GM15510 (cell line): ENCODE measurements around the gene DHRS13.

Experiments
- POLR2A ChIP-seq: IDR thresholded peaks from 3 replicates; pipeline ENCODE4 v1.6.1; 2011; ENCODE audit warnings: borderline replicate concordance; ENCODE audit not compliant: insufficient read length; ENCODE audit errors: extremely low read depth

DHRS13 gene

DNA sequence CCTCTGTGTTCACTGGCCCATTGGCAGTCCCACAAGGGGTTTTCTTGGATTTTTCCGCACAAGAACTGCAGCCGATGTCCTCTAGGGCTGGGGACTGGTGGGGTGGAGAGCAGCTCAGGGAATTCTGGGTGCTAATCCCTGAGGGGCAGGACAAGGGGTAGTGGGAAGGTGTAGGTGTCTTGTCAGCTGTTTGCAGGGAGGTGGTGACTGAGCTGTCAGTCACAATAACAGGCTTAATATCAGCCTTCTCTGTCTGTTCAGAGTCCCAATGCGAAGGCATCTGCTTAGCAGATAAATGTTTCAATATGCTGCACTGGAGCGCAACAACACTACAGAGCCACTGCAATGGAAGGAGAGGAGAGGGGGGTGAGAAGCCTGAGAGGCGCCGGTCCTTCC, 10.1 kb upstream of the DHRS13 start:
- TF ChIP-seq POLR2A: no peak

GRCh38 chr17:28912281-28912937, 9.5 kb upstream of the DHRS13 start:
- TF ChIP-seq POLR2A: no peak

- TF ChIP-seq POLR2A: no peak
Measured at GRCh38 chr17:28911411-28912045, 8.6 kb upstream of the DHRS13 start.

- TF ChIP-seq POLR2A: no peak
Measured at GRCh38 chr17:28910534-28910933, 7.7 kb upstream of the DHRS13 start.

DNA sequence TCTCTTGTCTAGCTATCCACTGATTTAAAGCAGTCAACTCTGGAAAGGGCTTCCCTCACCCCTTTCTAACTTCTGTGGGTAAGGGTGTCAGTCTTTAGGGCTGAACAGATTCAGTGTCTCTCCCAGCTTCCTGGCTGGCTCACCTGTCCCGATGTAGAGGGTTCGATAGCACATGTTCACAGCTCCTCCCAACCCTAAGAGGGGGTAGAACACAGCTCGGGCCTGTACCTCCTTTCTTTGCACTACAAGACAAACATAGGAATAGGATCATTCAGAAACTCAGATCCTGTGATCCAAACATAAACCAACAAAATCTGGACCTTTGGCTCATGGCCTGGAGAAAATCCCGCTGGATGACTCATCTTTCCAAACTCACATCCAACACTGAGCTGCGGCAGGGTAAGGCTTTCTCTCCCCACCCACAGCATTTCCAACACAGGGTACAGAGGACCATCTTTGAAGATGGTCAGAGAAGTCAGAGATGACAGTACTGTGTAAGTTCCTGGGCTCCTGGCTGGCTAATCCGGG, 5.8 kb upstream of the DHRS13 start:
- TF ChIP-seq POLR2A: no peak

GRCh38 chr17:28907709-28908475, 5.0 kb upstream of the DHRS13 start:
- TF ChIP-seq POLR2A: no peak

- TF ChIP-seq POLR2A: no peak
Measured at GRCh38 chr17:28906706-28907438, 4.0 kb upstream of the DHRS13 start.

DNA sequence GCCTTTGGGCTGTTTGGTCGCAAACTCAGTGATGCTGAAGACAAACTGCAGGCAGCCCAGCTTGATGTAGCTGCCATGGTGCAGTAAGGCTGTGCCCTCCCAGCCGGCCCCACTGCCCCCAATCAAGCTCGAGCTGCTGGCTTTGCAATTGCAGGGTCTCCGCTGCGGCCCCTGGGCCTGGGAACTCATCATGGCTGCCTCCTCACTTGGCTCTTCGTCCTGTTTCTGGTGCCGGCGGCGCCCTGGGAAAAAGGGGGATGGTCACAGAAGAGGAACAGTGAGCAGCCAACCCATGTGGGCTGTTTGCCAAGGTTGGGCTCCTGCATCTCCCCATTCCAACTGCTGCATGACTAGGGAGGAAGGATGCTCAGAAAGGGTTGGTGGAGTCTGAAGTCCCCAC, 3.4 kb upstream of the DHRS13 start:
- no peak for TF ChIP-seq POLR2A

- TF ChIP-seq POLR2A: no peak
Measured at GRCh38 chr17:28904800-28905199, 1.9 kb upstream of the DHRS13 start.

DNA sequence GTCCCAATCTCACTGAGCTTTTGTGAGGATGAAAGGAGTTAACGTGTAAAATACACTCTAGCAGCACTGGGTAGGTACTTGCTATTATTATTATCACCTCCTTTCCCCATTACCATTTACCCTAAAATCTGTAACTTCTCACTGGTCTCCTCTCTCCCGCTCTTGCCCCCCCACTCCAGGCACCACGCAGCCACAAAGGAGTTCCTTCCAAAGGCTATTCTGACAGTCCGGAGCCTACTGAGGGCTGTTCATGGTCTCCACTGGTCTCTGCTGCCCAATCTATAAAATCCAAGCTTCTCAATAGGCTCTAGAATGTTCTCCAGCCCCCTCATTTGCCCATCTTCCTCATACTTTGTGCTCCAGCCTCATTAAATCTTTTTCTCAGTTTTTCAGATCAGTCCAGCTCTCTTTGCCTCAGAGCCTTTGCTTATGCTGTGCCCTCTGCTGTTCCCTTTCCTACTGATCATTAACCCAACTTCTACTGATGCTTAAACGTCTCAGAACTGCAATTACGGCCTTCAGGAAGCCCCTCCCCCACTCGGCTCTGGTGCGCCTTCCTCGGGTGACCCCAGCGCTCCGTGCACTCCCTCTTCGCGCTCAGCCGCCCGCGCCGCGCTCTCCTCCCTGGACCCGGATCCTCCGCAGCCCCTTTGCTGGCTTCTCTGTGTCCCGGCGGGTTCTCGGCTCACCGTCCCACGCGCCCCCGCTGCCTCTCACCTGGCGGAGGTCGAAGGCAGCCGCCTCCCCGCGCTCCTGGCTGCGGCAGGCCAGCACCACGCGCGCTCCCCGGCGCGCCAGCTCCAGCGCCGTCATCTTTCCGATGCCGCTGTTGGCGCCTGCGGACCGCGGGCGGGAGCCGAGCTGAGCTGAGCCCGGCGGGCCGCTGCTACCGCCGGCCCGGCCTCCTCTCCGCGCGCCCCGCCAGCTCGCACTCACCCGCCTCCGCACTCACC, 737 bp downstream of the DHRS13 start:
- no peak for TF ChIP-seq POLR2A

DNA sequence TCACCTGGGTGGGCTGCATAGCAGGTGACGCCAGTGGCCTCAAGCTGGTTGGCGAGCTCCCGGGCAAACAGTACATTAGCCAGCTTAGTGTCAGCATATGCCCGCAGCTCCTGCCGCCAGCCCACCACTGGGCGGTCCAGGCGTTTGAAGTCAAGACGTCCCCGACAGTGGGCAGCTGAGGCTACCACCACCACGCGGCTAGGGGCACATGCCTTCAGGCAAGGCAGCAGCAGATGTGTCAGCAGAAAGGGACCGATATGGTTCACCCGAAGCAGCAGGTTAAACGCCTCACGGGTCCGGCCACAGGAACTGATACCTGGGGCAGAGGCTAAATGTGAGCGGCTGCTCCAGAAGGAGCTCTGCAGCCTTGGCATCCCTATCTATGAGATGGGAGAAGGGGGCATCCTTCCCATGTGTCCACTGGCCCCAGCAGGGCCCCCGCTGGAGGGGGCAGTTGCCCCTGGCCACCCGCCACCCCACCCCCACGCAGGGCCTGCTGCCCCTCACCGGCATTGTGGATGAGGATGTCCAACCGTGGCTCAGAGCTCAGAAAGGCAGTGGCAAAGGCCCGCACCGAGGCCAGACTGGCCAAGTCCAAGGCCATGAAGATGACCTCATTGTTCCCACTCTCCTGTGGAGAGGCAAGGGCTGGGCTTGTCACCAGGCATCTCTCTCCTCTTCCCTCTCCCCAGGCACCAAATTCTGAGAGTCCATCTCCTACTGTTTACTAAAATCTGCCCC, 1.7 kb downstream of the DHRS13 start:
- no peak for TF ChIP-seq POLR2A

DNA sequence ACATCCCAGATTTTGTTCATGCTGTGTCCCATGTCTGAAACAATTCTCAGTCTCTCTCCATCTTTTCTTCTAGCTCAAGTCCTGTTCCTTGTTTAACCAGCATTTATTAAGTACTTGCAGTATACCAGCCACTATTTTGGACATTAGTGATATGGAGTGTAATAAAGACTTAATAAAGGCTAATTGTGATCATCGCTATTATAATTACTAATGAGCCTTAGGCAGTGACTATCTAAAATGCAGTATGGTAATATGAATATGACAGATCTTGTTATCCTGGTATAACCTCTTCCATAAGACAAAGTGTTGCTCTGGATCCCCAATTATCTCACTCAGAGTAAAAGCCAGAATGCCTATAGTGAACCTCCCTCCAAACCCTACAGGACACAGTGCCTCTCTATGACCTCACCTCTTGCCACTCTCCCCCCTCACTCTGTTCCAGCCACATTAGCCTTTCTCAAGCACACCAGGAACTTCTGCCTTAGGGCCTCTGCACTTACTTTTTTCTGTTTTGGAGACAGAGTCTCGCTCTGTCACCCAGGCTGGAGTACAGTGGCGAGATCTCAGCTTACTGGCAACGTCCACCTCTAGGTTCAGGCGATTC, 3.6 kb downstream of the DHRS13 start:
- TF ChIP-seq POLR2A: no peak

DNA sequence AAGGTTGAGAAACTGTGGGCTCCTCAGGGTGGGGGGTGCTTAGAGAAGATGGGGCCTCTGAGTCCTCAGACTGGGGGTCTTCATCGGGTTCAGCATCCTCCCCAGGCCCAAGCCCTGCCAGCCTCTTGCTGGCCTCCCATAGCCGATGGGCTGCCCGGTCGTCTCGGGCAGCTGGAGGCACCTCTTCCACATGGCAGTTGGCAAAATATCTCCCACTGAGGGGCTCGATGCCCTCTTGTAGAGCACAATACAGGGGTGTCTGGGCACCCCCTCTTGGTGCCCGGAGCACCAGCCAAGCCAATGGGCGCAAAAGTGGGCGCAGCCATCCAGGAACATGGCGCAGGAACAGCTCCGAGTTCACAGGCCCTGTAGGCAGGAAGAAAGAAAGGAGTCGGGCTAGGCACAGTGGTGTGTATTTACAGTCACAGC, 4.3 kb downstream of the DHRS13 start:
- no peak for TF ChIP-seq POLR2A
